Left ventricle myocardium inferior (tissue), 1 donor: ENCODE measurements around the gene HLCS. TPM values are rescaled to one million over a fixed set of nuclear protein-coding genes. Genes with fewer than 3 reads are reported as not detected.
A peak's percentile ranks its signal among the peaks of the same experiment; 100 is the strongest.
"Not testable (repeated sequence)": the region's sequence is repeated elsewhere in the genome, so short reads cannot be mapped to it uniquely, and the experiment has no call there.

Experiments used
- DNase-seq: peaks from one replicate; pipeline ENCODE4 v3.0.0-alpha.2; 2020
- H3K27ac ChIP-seq: fragments of 200-600 bp; replicated peaks from 2 replicates; pipeline ENCODE4 v1.8.0; 2021
- H3K27me3 ChIP-seq: fragments of 200-600 bp; 2 replicates; pipeline ENCODE4 v1.8.0; 2021; ENCODE audit warnings: low read depth
- H3K36me3 ChIP-seq: fragments of 200-600 bp; 2 replicates; pipeline ENCODE4 v1.8.0; 2021
- H3K4me1 ChIP-seq: fragments of 200-600 bp; 2 replicates; pipeline ENCODE4 v1.8.0; 2021
- H3K4me3 ChIP-seq: fragments of 200-600 bp; 2 replicates; pipeline ENCODE4 v1.8.0; 2021; ENCODE audit warnings: mild to moderate bottlenecking, moderate library complexity
- H3K9me3 ChIP-seq: fragments of 200-600 bp; replicated peaks from 2 replicates; pipeline ENCODE4 v1.8.0; 2021
- CTCF ChIP-seq: fragments of 200-600 bp; IDR thresholded peaks from 2 replicates; pipeline ENCODE4 v1.8.0; 2021; ENCODE audit warnings: antibody characterized with exemption, mild to moderate bottlenecking, borderline replicate concordance
- intact Hi-C: fragments of 100-400 bp; cut with micrococcal nuclease; formaldehyde crosslinking; loops from one replicate; pipeline ENCODE4 v1.11.0; 2022
- total RNA-seq: library from RNA; stranded (reverse); fragmentation: NEBNext Ultra II Directional; extraction: Animal tissue kit (Norgen Biotek cat#: 25700); gene quantifications from one replicate; pipeline ENCODE4 v1.2.1, GENCODE V29; 2021
- donor health status: DM: no; HTN: yes; CAD: no; lungs with severe emphysema.

The HLCS gene
- total RNA-seq, 1 donor from 2014 or later, result 5.3 TPM

DNA sequence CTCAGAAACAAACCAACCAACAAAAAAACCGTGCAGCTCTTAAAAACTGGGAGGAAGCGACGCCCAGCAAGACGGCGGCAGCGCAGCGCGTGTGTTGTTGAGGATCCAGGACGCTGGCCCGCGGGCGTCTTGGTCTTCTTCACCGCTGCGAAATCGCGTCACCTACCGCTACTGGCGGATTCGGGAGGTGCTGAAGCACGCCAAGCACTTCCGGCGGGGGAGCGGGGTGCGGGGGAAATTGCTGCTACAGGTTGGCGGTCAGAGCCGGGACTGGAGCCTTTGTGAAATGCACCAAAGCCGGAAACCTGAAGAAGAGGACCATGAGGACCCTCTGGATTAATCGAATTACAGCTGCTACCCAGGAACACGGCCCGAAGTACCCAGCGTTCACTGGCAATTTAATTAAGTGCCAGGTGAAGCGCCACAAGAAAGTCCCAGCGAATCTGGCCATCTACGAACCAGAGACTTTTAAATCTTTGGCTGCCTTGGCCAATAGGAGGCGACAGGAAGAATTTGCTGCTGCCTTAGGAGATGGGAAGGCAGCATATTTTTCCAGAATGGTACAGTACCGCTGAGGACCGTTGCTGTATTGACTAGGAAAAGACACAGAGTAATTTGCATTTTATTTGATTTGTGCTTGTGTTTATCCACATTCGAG lies 28.2 kb upstream of the HLCS start:
- Histone ChIP-seq H3K27ac (no peak overlapping the region), H3K27me3 (peaks cover 51% of the 10 kb centered on the region), H3K4me1 (peaks cover 8% of the 10 kb centered on the region), H3K36me3 (no peaks in the 10 kb centered on the region), H3K4me3 (peak overlapping the region; percentile 22), H3K9me3 (peaks cover 4% of the 10 kb centered on the region)
- intact Hi-C loops, result no loop called here
- TF ChIP-seq CTCF, result no peak
- no peak for DNase-seq

- no peak for DNase-seq
- peaks cover 10% of the 10 kb centered on the region for H3K4me1 ChIP-seq
- H3K27ac ChIP-seq, result no peak overlapping the region
- H3K27me3 ChIP-seq, result peaks cover 50% of the 10 kb centered on the region
- intact Hi-C loops, result no loop called here
- no peaks in the 10 kb centered on the region for H3K36me3 ChIP-seq
- TF ChIP-seq CTCF, result no peak
- no peak overlapping the region for H3K4me3 ChIP-seq
- H3K9me3 ChIP-seq, result peaks cover 4% of the 10 kb centered on the region
These were observed 26.2 kb upstream of the HLCS start for GRCh38 chr21:36992671-36993070.

- Histone ChIP-seq H3K27me3 (peaks cover 35% of the 10 kb centered on the region), H3K4me1 (peaks cover 10% of the 10 kb centered on the region), H3K9me3 (peaks cover 4% of the 10 kb centered on the region), H3K27ac (peak overlapping the region; percentile 99), H3K4me3 (peak overlapping the region; percentile 79), H3K36me3 (no peaks in the 10 kb centered on the region)
- TF ChIP-seq CTCF, result no peak
- intact Hi-C loops, result no loop called here
- DNase-seq, result no peak
These were observed 24.2 kb upstream of the HLCS start for GRCh38 chr21:36990508-36991205.

DNA sequence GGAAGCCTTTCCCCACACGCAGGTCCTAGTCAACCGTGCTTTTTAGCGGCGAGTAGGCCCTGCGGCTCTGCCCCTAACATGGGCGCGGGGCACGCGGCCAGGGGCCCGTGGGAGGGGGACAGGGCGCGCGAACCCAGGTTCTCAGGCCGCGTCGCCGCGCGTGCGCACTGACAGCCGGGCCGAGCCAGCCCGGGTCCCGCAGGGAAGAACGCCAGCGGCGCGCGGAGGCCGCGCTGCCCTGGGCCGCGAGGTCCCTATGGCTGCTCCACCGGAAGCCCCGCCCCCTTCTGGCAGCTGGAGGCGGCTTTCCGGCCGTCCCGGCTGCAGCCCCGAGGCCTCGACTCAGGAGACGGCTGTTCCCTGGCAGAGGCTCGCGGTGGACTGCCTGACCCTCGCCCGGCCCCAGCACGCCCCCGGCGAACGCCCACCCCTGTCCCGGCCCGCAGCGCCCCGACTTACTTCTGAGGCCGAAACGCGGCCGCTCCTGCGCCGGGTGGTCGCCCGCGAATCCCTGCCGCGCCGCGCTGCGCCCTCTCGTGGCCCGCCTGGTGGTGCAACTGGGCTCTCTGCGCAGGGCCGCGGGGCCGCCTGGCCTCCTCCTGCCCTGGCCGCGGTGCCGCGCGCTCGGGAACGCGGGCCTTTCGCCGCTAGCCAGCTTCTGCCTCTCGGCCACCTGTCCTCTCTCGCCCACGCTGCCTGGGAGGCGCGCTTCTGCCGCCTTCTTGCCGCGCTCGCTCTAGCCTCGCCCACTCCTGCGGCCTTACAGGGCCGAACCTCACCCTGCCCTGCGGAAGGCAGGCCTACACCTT lies 23.4 kb upstream of the HLCS start:
- intact Hi-C loops, result no loop called here

GRCh38 chr21:36989199-36989698 lies 22.8 kb upstream of the HLCS start:
- H3K4me1 ChIP-seq, H3K9me3 ChIP-seq, H3K36me3 ChIP-seq, intact Hi-C loops, DNase-seq: not testable (repeated sequence)
- Histone ChIP-seq H3K4me3 (peak overlapping the region; percentile 79), H3K27me3 (peaks cover 24% of the 10 kb centered on the region), H3K27ac (peak overlapping the region; percentile 99)

More for the DNA sequence above, 23.4 kb upstream of the HLCS start:
- Histone ChIP-seq H3K27me3 (peaks cover 30% of the 10 kb centered on the region), H3K36me3 (no peaks in the 10 kb centered on the region), H3K4me1 (peaks cover 10% of the 10 kb centered on the region), H3K9me3 (peaks cover 4% of the 10 kb centered on the region), H3K4me3 (peak overlapping the region; percentile 79), H3K27ac (peak overlapping the region; percentile 99)
- TF ChIP-seq CTCF, result peak; percentile 98
- DNase-seq, result peak; percentile 96
